Stomach (tissue), 9 donors: Measurements from ENCODE around the gene TFF2. TPM values are rescaled to one million over a fixed set of nuclear protein-coding genes. Genes with fewer than 3 reads are reported as not detected.

Source experiments
- DNase-seq, 2 donors: peaks; one replicate each; pipeline versions ENCODE4 v3.0.0 to v3.0.0-alpha.2; 2013 to 2019
- H3K27ac ChIP-seq, 5 donors: fragments of 200-600 bp in 4 of 5; sonication (generic) in 4 of 5; one replicate each; pipeline ENCODE4 v1.5.1; 2013 to 2019; ENCODE audit warnings: mild to moderate bottlenecking in 1 of 5, moderate library complexity in 1 of 5
- H3K27me3 ChIP-seq, 3 donors: fragments of 200-600 bp; sonication (generic); one replicate each; pipeline ENCODE4 v1.5.1; 2017 to 2019; ENCODE audit warnings: mixed run types in 1 of 3
- H3K36me3 ChIP-seq, 4 donors: fragments of 200-600 bp; sonication (generic); 1 replicate in 3 of 4; 2 replicates in 1 of 4; pipeline ENCODE4 v1.5.1; 2016 to 2019
- H3K4me1 ChIP-seq, 4 donors: fragments of 200-600 bp; sonication (generic); one replicate each; pipeline ENCODE4 v1.5.1; 2016 to 2019
- H3K4me3 ChIP-seq, 4 donors: fragments of 200-600 bp; sonication (generic) in 3 of 4; one replicate each; pipeline ENCODE4 v1.5.1; 2016 to 2019; ENCODE audit warnings: mild to moderate bottlenecking in 1 of 4
- H3K9me3 ChIP-seq, 4 donors: fragments of 200-600 bp; sonication (generic); one replicate each; pipeline ENCODE4 v1.5.1; 2016 to 2019
- CTCF ChIP-seq, 7 experiments: fragments of 450-650 bp in 4 of 7; fragments of 200-600 bp in 3 of 7; sonication (generic) in 3 of 7; IDR thresholded peaks; one replicate each; pipeline ENCODE4 v1.5.1; 2016 to 2019; ENCODE audit warnings: antibody characterized with exemption in 7 of 7, control low read depth in 2 of 7, mild to moderate bottlenecking in 1 of 7
- EP300 ChIP-seq: sonication (generic); formaldehyde crosslinking; IDR thresholded peaks from one replicate; pipeline ENCODE4 v1.6.1; 2017; ENCODE audit warnings: antibody characterized with exemption
- POLR2A ChIP-seq, 4 donors: fragments of 450-650 bp; IDR thresholded peaks; one replicate each; pipeline ENCODE4 v1.6.1; 2016; ENCODE audit warnings: antibody characterized with exemption in 4 of 4, control low read depth in 2 of 4, mild to moderate bottlenecking in 1 of 4, moderate library complexity in 1 of 4
- POLR2AphosphoS5 ChIP-seq, 3 donors: sonication (generic); formaldehyde crosslinking; IDR thresholded peaks; one replicate each; pipeline ENCODE4 v1.6.1; 2016; ENCODE audit warnings: antibody characterized with exemption in 3 of 3
- WGBS, 5 donors: extraction: QIAGEN DNeasy Blood & Tissue Kit in 3 of 5; methylation state at CpG; one replicate each; pipeline versions ENCODE4 v1.1.5 to v1.1.7; 2013 to 2018; 5-methylcytosine and 5-hydroxymethylcytosine counted together
- intact Hi-C: fragments of 100-400 bp; cut with DNase I; formaldehyde crosslinking; loops from one replicate; pipeline ENCODE4 v1.15.1; 2023; ENCODE audit warnings: low total_unique reads
- polyA plus RNA-seq, 3 donors: library from polyadenylated mRNA; stranded (reverse); fragments of 200-250 nt; gene quantifications; one replicate each; pipeline ENCODE4 v1.2.3, GENCODE V29; 2013
- total RNA-seq, 5 donors: library from RNA; depleted of rRNA; stranded (reverse); fragments of >200 nt; gene quantifications; one replicate each; pipeline versions ENCODE4 v1.1.0 to v1.2.3, GENCODE V29; 2014 to 2016
- donor health status: healthy with polysubstance abuse.
- donor health status: Bipolar disorder and iron deficiency.
- donor health status: healthy.

The TFF2 gene
- total and polyA plus RNA-seq, 8 donors, result 2.3 to 2,979 (median 1,062) TPM

DNA sequence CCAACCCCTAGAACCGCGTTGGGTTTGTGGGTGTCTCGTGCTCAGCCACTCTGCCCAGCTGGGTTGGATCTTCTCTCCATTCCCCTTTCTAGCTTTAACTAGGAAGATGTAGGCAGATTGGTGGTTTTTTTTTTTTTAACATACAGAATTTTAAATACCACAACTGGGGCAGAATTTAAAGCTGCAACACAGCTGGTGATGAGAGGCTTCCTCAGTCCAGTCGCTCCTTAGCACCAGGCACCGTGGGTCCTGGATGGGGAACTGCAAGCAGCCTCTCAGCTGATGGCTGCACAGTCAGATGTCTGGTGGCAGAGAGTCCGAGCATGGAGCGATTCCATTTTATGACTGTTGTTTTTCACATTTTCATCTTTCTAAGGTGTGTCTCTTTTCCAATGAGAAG is 54.3 kb downstream of the TFF2 start:
- no peaks in the 10 kb centered on the region for H3K27me3 ChIP-seq
- H3K4me3 ChIP-seq, result no peak overlapping the region
- DNase-seq, result no peak
- WGBS, 5 donors, result 75 to 89% (median 87%) methylated on average over 7 of the region's 7 CpGs
- no peak overlapping the region for H3K27ac ChIP-seq
- intact Hi-C loops, result no loop called here
- H3K4me1 ChIP-seq, result peaks cover 0 to 4% (median 0%) of the 10 kb centered on the region in 4 donors
- H3K9me3 ChIP-seq, result no peaks in the 10 kb centered on the region
- H3K36me3 ChIP-seq, result peaks cover 0 to 60% (median 55%) of the 10 kb centered on the region in 4 donors
- no peak for TF ChIP-seq EP300
- TF ChIP-seq POLR2AphosphoS5 (IDR thresholded peaks at IDR 0.05), result no peak
- TF ChIP-seq CTCF (IDR thresholded peaks at IDR 0.05), result no peak
- no peak for TF ChIP-seq POLR2A (IDR thresholded peaks at IDR 0.05)

Other genes with a start within 250 kb of the TFF2 start
- gene ABCG1, start 131.9 kb downstream of the TFF2 start, total RNA-seq, result 10 to 100 TPM in 4 of 5 donors, 1 to 10 TPM in 1; 4.1 to 65.9 (median 31.6) TPM
- gene ABCG1, start 131.9 kb downstream of the TFF2 start, polyA plus RNA-seq, result 1 to 10 TPM; 3.1 to 4.7 (median 4.2) TPM
- 100 to 1,000 TPM in 2 of 5 donors, 10 to 100 TPM in 2, 1 to 10 TPM in 1; 2.0 to 488 (median 49.6) TPM for gene TFF3, start 35.6 kb downstream of the TFF2 start, total RNA-seq
- 10 to 100 TPM in 2 of 3 donors, 1 to 10 TPM in 1; 7.1 to 27.8 (median 26.8) TPM for gene TFF3, start 35.6 kb downstream of the TFF2 start, polyA plus RNA-seq
- 1,000 to 10,000 TPM in 1 of 5 donors, 100 to 1,000 TPM in 1, 10 to 100 TPM in 2, not detected in 1; 62.4 to 1,697 (median 407) TPM for gene TFF1, start 15.5 kb upstream of the TFF2 start, total RNA-seq
- over 10,000 TPM in 1 of 3 donors, 1,000 to 10,000 TPM in 1, 100 to 1,000 TPM in 1; 385 to 10,944 (median 1,930) TPM for gene TFF1, start 15.5 kb upstream of the TFF2 start, polyA plus RNA-seq
- 10 to 100 TPM in 2 of 5 donors, 1 to 10 TPM in 1, under 1 TPM in 1, not detected in 1; 0.45 to 37.9 (median 9.7) TPM for gene TMPRSS3, start 45.1 kb upstream of the TFF2 start, total RNA-seq
- 1 to 10 TPM; 1.8 to 3.9 (median 3.7) TPM for gene TMPRSS3, start 45.1 kb upstream of the TFF2 start, polyA plus RNA-seq
- 1 to 10 TPM in 2 of 5 donors, under 1 TPM in 2, not detected in 1; 0.29 to 4.6 (median 1.2) TPM for gene UBASH3A, start 52.9 kb upstream of the TFF2 start, total RNA-seq
- under 1 TPM; 0.18 to 0.31 (median 0.25) TPM for gene UBASH3A, start 52.9 kb upstream of the TFF2 start, polyA plus RNA-seq
- gene RSPH1, start 145.2 kb upstream of the TFF2 start, total RNA-seq, result 1 to 10 TPM in 1 of 5 donors, under 1 TPM in 3, not detected in 1; 0.37 to 8.9 (median 0.58) TPM
- 1 to 10 TPM; 1.8 to 2.9 (median 2.8) TPM for gene RSPH1, start 145.2 kb upstream of the TFF2 start, polyA plus RNA-seq
- gene SLC37A1, start 162.9 kb upstream of the TFF2 start, total RNA-seq, result 10 to 100 TPM in 4 of 5 donors, 1 to 10 TPM in 1; 9.8 to 72.9 (median 23.9) TPM
- gene SLC37A1, start 162.9 kb upstream of the TFF2 start, polyA plus RNA-seq, result 10 to 100 TPM; 10.3 to 12.4 (median 11.3) TPM